K562 (cell line): ENCODE data around the gene SPTLC1. TPM values are rescaled to one million over a fixed set of nuclear protein-coding genes. Genes with fewer than 3 reads are reported as not detected.
"Not testable (repeated sequence)": the region's sequence is repeated elsewhere in the genome, so short reads cannot be mapped to it uniquely, and the experiment has no call there.

ENCODE experiments used
- ATAC-seq: fragments of 200-7000 bp; cut with Tn5 transposase; 3 replicates; pipeline ENCODE4 v1.9.1; 2020; ENCODE audit warnings: moderate library complexity
- BruUV-seq: library from RNA; stranded (reverse); fragments of 400-500 nt; replicated peaks from 2 replicates; lab custom pipeline; 2021; lab: Mats Ljungman, UMichigan
- CTCF ChIA-PET: fragments of 300-600 bp; formaldehyde crosslinking; extraction: SDS; loops from one replicate; lab custom pipeline; 2021; ENCODE audit warnings: low intra/inter-chr PET ratio; lab: Yijun Ruan, JAX
- POLR2A ChIA-PET: fragments of 300-600, 350-650 bp; sonication (Branson Sonifier 250); formaldehyde crosslinking; extraction: SDS; loops from one replicate; lab custom pipeline; 2021; ENCODE audit warnings: antibody characterized with exemption, inconsistent platforms; lab: Yijun Ruan, JAX
- DNase-seq, 4 experiments: peaks; one replicate each; pipeline versions ENCODE4 v3.0.0 to v3.0.0-alpha.2; 2011 to 2018; ENCODE audit warnings: low spot score in 3 of 4, mixed read lengths in 3 of 4; ENCODE audit errors: extremely low read depth in 1 of 4
- FAIRE-seq: peaks from 2 replicates; lab custom pipeline; 2011; peaks lifted over from hg19 to GRCh38; lab: Jason Lieb, UNC
- H2AFZ ChIP-seq: 2 replicates; pipeline ENCODE4 v1.6.0; 2011; ENCODE audit warnings: low read depth, low read length, control low read depth, inconsistent platforms
- H3K27ac ChIP-seq: fragments of 200-600 bp; 3 replicates; pipeline ENCODE4 v1.8.0; 2011; ENCODE audit warnings: low read depth, mild to moderate bottlenecking, control low read depth, inconsistent platforms, low read length, moderate library complexity, mixed read lengths; ENCODE audit errors: extremely low read depth
- H3K27me3 ChIP-seq, 2 experiments: fragments of 300-600 bp in 1 of 2; 2 replicates in 1 of 2; 3 replicates in 1 of 2; pipeline versions ENCODE4 v1.6.0 to v1.8.0; 2011; ENCODE audit warnings: inconsistent platforms in 2 of 2, low read length in 2 of 2, mild to moderate bottlenecking in 1 of 2, mixed read lengths in 1 of 2, moderate library complexity in 1 of 2; ENCODE audit not compliant: control insufficient read depth in 2 of 2, insufficient read depth in 2 of 2
- H3K36me3 ChIP-seq: fragments of 300-600 bp; 3 replicates; pipeline ENCODE4 v1.8.0; 2011; ENCODE audit warnings: mild to moderate bottlenecking, low read length, inconsistent platforms; ENCODE audit not compliant: control insufficient read depth, insufficient read depth
- H3K4me1 ChIP-seq, 2 experiments: fragments of 200-600 bp in 1 of 2; replicated peaks in 1 of 2; 2 replicates in 1 of 2; 3 replicates in 1 of 2; pipeline versions ENCODE4 v1.5.1 to v1.8.0; 2011; ENCODE audit warnings: inconsistent platforms in 2 of 2, low read length in 2 of 2, mild to moderate bottlenecking in 1 of 2, mixed read lengths in 1 of 2, moderate library complexity in 1 of 2; ENCODE audit not compliant: control insufficient read depth in 2 of 2, insufficient read depth in 2 of 2
- H3K4me2 ChIP-seq: 2 replicates; pipeline ENCODE4 v1.6.1; 2011; ENCODE audit warnings: low read length, control low read depth, inconsistent platforms, mixed read lengths; ENCODE audit not compliant: insufficient read depth
- H3K4me3 ChIP-seq: fragments of 200-600 bp; sonication (generic), shearing (Covaris generic); 2 replicates; pipeline ENCODE4 v1.5.1; 2016; ENCODE audit warnings: control low read depth, inconsistent platforms
- H3K79me2 ChIP-seq: fragments of 200-600 bp; 3 replicates; pipeline ENCODE4 v1.8.0; 2011; ENCODE audit warnings: low read length, inconsistent platforms; ENCODE audit not compliant: control insufficient read depth, insufficient read depth
- H3K9ac ChIP-seq, 2 experiments: 2 replicates each; pipeline versions ENCODE4 v1.6.0 to v1.6.1; 2011; ENCODE audit warnings: low read depth in 2 of 2, low read length in 2 of 2, control low read depth in 1 of 2, inconsistent platforms in 1 of 2, mild to moderate bottlenecking in 1 of 2, mixed read lengths in 1 of 2; ENCODE audit not compliant: insufficient read depth in 1 of 2
- H3K9me1 ChIP-seq: one replicate; pipeline ENCODE4 v1.6.0; 2011; ENCODE audit warnings: inconsistent platforms, mild to moderate bottlenecking, low read length, moderate library complexity; ENCODE audit not compliant: control insufficient read depth, insufficient read depth
- H3K9me3 ChIP-seq: replicated peaks from 2 replicates; pipeline ENCODE4 v1.5.1; 2011; ENCODE audit warnings: low read depth, low read length, inconsistent platforms; ENCODE audit not compliant: control insufficient read depth, insufficient read depth
- H4K20me1 ChIP-seq: replicated peaks from 2 replicates; pipeline ENCODE4 v1.6.1; 2011; ENCODE audit warnings: low read length, inconsistent platforms, mixed read lengths; ENCODE audit not compliant: control insufficient read depth, insufficient read depth
- NFIC ChIP-seq: fragments of 450-650 bp; IDR thresholded peaks from 2 replicates; pipeline ENCODE4 v1.6.1; 2017; ENCODE audit warnings: mild to moderate bottlenecking, inconsistent platforms
- ZNF197 ChIP-seq: fragments of 200-800 bp; sonication (Bioruptor generic); IDR thresholded peaks from 2 replicates; pipeline ENCODE4 v1.6.1; 2016; ENCODE audit warnings: low read depth, missing genetic modification characterization, missing compliant biosample characterization
- WGBS: fragments of 100-300 bp; shearing (Covaris generic); methylation state at CpG from one replicate; pipeline ENCODE4 v1.1.6; 2016; ENCODE audit warnings: low coverage, mixed read lengths; ENCODE audit not compliant: insufficient coverage; ENCODE audit errors: missing lambda C conversion rate; 5-methylcytosine and 5-hydroxymethylcytosine counted together
- in situ Hi-C: fragments of 300-500 bp; cut with MboI; formaldehyde crosslinking; loops from 4 replicates; pipeline ENCODE4 v1.15.0; 2018; ENCODE audit warnings: inconsistent platforms, mixed read lengths
- intact Hi-C: fragments of 100-400 bp; cut with micrococcal nuclease; formaldehyde crosslinking; loops from 2 replicates; pipeline ENCODE4 v1.14.2; 2022
- polyA plus RNA-seq, 8 experiments: library from polyadenylated mRNA; depleted of rRNA in 4 of 8; stranded (reverse) in 5 of 8; unstranded in 3 of 8; fragments of >200 nt; fragmentation: Nextera tagmentation in 2 of 8; fragmentation: Illumina TruSeq in 1 of 8; extraction: Ambion mirVana in 2 of 8; extraction: Trizol in 1 of 8; gene quantifications; 2 replicates each; pipeline versions ENCODE4 v1.2.1 to v1.2.3, GENCODE V29; 2011 to 2014; ENCODE audit warnings: inconsistent platforms in 1 of 8, missing spikeins in 1 of 8
- total RNA-seq, 7 experiments: library from RNA; depleted of rRNA in 6 of 7; stranded (reverse); fragments of >200 nt in 6 of 7; fragmentation: Illumina TruSeq in 2 of 7; extraction: Trizol in 2 of 7; gene quantifications; 2 replicates each; pipeline versions ENCODE4 v1.2.1 to v1.2.3, GENCODE V29; 2011 to 2021; ENCODE audit warnings: low replicate concordance in 1 of 7
- TF ChIP-seq, protein P1 (sequence below): fragments of 200-800 bp; sonication (Bioruptor generic); IDR thresholded peaks from 2 replicates; pipeline ENCODE4 v1.6.1; 2017; ENCODE audit warnings: missing genetic modification characterization, missing compliant biosample characterization

The SPTLC1 gene
- total and polyA plus RNA-seq, 9 of the 15 experiments (the other 6 are each of a cell fraction or from before 2014, with no cell fraction given) = 58.8 to 125 (median 84.5) TPM

DNA sequence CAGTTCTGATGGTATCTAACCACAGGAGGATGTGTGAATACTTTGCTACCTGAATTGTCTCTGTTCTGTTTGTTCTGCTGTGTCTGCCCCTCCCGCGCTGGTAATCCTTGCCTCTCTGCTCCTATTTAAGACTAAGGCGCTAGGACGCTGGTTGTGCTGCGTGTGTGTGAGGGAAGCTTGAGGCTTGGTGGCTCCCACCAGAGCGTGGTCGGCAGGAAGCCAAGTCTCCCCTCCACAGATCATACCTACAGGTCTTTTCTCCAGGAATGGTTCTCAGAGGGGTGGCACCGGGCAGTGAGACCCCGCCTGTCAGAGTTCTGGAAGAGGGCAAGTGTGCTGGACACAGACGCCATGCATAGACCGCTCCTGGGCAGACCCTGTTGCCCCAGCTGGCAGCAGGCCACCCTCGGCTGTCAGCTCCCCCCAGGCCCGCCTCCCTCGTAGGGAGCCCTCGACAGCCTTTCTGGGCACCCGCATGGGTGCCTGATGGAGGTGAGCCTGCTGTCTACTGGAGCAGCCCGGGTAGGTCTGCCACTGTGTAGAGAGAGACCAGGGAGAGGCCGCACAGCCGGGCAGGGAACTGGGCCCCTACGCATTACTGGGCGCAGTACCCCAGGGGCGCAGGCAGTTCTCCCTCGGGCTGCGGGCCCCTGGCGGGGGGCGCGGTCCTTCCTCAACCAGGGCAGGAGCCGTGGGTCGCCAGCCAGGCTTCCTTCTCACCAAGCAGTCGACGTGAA, 111.7 kb downstream of the SPTLC1 start (continued):
- TF ChIP-seq ZNF197 (CRISPR knock-in tag) = no peak
- TF ChIP-seq, protein P1, sequence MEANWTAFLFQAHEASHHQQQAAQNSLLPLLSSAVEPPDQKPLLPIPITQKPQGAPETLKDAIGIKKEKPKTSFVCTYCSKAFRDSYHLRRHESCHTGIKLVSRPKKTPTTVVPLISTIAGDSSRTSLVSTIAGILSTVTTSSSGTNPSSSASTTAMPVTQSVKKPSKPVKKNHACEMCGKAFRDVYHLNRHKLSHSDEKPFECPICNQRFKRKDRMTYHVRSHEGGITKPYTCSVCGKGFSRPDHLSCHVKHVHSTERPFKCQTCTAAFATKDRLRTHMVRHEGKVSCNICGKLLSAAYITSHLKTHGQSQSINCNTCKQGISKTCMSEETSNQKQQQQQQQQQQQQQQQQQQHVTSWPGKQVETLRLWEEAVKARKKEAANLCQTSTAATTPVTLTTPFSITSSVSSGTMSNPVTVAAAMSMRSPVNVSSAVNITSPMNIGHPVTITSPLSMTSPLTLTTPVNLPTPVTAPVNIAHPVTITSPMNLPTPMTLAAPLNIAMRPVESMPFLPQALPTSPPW (CRISPR knock-in tag) = no peak

DNA sequence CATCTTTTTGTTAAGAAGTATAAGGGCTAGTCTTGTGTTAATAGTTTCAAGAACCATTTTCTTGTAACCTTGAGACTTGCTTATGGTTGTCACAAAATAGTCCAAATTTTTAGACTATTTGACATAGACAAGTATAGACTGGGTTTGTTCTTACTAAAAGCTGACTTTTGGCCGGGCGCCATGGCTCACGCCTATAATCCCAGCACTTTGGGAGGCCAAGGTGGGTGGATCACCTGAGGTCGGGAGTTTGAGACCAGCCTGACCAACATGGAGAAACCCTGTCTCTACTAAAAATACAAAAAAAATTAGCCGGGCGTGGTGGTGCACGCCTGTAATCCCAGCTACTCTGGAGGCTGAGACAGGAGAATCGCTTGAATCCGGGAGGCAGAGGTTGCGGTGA, 113.3 kb downstream of the SPTLC1 start:
- DNase-seq, H3K4me1 ChIP-seq, H3K36me3 ChIP-seq, in situ Hi-C loops, BruUV-seq, H3K79me2 ChIP-seq, H3K4me2 ChIP-seq, H4K20me1 ChIP-seq, H3K9me3 ChIP-seq, H3K9me1 ChIP-seq, H3K27ac ChIP-seq, intact Hi-C loops, ATAC-seq, FAIRE-seq, H3K4me3 ChIP-seq, H3K9ac ChIP-seq, H2AFZ ChIP-seq, POLR2A ChIA-PET: not testable (repeated sequence)
- CTCF ChIA-PET = interaction anchor here (0.6 kb wide), 1 partner anchor 87 kb away, joined by 3 read pairs; no protein-coding TSS in a partner anchor
- peaks cover 15 to 34% of the 10 kb centered on the region in 2 experiments; a peak in 4 of 5 replicates for H3K27me3 ChIP-seq
- peak; percentile 27; the same call in 1 of the 2 replicates for TF ChIP-seq NFIC
- 7% methylated on average over 8 of the region's 10 CpGs for WGBS
